NCI-H2227 treated with DMSO at 0.1 percent for 48 hours (cell line): ENCODE results near the gene CT45A1.
"Not testable (repeated sequence)": the region's sequence is repeated elsewhere in the genome, so short reads cannot be mapped to it uniquely, and the experiment has no call there.

Experiments
- DNase-seq: peaks from one replicate; lab custom pipeline; 2025; lab: John Stamatoyannopoulos, UW

Gene CT45A1

DNA sequence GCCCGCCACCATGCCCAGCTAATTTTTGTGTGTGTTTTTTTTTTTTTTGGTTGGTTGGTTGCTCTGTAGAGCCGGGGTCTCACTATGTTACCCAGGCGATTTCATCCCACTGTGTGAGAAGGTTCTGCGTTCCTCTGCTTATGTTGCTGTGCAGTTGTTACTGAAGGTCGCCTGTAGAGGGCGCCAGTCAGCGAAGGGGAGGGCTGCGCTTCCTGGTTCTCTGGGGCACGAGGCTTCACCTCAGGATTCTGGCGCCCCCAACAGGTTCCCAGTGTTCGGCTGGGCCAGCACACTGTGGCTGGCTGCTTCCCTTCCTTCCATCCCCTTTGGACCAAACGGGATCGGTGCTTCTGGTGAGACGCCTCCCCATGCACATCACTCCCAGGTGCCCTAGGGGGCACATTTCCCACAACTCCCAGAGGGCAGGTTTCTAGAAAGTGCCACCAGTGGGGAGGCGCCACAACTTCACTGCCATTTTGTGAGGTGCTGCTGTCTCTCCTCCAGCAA, at the start of gene CT45A1:
TSS of gene CT45A1 (plus strand) at position 457 of the 507 bp plus-strand sequence. CDS start 5,302 bp downstream, outside the sequence.
- DNase-seq, result not testable (repeated sequence)

- DNase-seq, result not testable (repeated sequence)
These were observed 40.5 kb upstream of the CT45A1 start for GRCh38 chrX:135672979-135673378.

- no peak for DNase-seq
These were observed 25.3 kb upstream of the CT45A1 start for GRCh38 chrX:135688137-135688536.

- no peak for DNase-seq
These were observed 18.0 kb upstream of the CT45A1 start for GRCh38 chrX:135695471-135695870.

DNA sequence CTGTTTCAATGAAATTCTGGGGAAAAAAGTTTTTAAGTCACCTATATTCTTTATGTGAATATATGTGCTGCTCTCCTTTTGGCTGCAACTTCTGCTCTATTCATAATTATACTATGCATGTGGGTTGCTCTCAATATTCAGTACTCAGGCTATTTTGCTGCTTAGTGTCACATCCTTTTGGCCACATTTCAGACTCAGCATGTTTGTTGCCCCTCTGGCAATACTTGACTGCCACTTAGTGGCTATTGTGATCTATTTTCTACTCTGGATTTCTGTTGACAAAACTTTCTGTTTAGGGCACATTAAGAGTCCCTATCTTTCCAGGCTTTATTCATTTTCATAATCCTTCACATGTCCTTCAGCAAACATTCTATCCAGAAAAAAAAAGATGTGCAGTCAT, 15.8 kb upstream of the CT45A1 start:
- no peak for DNase-seq

DNA sequence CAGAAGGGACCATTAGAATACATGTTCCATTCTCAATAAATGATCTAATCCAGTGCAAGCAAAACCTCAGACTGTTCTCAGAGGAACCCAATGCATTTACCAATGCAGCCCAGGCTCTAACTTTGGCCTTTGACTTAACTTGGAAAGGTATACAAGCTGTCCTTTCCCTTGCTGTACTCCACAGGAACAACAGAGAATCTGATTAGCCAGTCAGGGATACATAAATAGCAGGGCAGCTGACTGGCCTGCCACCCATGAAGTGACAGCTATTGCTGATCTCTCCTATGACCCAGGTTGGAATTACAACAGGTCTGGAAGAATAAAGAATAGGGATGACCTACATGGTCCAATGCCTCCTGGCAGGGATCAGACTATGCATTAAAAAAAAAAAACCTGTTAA, 14.5 kb upstream of the CT45A1 start:
- DNase-seq, result no peak

DNA sequence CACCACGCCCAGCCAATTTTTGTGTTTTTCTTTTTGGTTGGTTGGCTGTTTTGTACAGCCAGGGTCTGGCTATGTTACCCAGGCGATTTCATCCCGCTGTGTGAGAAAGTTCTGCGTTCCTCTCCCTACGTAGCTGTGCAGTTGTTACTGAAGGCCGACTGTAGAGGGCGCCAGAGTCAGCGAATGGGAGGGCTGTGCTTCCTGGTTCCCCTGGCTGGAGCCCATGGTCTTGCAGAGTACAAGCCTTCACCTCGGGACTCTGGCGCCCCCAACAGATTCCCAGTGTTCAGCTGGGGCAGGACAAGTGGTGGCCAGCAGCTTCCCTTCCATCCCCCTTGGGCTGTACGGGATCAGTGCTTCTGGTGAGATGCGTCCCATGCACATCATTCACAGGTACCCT, 5.6 kb upstream of the CT45A1 start:
- DNase-seq, result no peak

GRCh38 chrX:135713795-135714194, 356 bp downstream of the CT45A1 start:
- DNase-seq, result no peak

- not testable (repeated sequence) for DNase-seq
These were observed 21.2 kb downstream of the CT45A1 start for GRCh38 chrX:135734666-135735065.

DNA sequence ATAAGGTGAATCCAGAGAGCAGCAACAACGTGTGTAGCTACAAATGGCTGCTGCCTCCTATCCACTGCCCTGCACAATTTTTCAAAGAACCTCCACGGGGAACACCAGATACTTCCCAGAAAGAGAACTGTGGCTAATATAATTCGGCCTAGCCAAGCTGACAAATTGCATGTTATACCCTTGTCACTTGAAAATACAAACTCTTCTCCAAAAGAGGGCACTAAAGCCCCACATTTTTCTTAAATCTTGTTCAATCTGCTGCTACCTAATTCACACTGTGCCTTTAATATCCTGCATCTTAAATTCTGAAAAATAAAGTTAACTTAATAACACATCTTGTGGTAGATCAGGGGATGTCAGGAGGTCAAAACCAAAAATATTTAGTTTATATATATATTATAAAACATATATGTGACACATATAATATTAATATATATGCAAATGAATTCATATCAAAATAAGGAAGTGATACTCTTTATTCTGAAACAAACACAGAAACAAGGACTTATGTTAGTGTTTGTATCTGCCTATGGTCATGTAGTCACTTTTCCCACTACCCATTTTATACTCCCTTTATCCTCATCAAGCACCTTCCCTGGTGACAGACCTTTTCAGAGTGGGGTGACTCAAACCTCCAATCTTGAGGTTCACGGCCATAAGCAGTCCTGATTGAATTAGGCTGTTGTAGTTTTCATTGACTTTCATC, 24.1 kb downstream of the CT45A1 start:
- no peak for DNase-seq

DNA sequence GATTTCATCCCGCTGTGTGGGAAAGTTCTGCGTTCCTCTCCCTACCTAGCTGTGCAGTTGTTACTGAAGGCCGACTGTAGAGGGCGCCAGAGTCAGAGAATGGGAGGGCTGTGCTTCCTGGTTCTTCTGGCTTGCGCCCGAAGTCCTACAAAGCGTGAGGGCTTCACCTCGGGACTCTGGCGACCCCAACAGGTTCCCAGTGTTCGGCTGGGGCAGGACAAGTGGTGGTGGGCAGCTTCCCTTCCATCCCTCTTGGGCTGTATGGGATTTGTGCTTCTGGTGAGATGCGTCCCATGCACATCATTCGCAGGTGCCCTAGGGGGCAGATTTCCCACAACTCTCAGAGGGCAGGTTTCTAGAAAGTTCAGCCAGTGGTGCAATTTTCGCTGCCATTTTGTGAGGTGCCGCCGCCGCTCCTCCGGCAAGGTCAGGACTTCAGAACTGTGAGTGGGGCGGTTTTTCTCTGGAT, 27.3 kb downstream of the CT45A1 start:
- no peak for DNase-seq

DNA sequence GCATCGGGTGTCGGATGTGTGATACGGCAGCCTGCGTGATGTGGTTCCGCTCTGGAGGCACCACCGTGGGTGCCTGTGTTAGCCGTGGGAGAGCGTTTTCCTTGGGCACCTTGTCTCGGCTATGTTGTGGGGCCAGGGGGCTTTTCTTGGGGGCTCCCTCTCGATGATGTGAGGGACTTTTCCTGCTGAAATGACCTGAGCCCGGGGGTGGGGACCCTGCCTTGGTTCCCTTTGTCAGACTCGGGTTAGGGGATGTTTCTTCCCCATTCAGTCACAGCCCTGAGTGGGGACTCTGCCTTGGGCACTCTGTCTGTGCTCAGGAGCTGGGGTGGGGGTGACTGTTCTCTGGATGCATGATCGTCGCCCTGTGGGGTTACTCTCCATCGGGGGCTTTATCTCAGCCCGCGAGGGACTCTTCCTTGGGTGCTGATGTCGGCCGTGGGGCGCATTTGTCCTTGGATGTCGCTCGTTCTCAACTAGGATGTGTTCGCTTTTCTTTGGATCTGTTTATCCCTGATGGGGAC, 27.8 kb downstream of the CT45A1 start:
- no peak for DNase-seq

DNA sequence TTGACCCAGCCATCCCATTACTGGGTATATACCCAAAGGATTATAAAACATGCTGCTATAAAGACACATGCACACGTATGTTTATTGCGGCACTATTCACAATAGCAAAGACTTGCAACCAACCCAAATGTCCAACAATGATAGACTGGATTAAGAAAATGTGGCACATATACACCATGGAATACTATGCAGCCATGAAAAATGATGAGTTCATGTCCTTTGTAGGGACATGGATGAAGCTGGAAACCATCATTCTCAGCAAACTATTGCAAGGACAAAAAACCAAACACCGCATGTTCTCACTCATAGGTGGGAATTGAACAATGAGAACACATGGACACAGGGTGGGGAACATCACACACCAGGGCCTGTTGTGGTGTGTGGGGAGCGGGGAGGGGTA, 31.3 kb downstream of the CT45A1 start:
- not testable (repeated sequence) for DNase-seq

GRCh38 chrX:135768091-135768490, 54.7 kb downstream of the CT45A1 start, which contains the start of gene CT45A3:
Gene CT45A3 (minus strand): TSS chrX:135768191. CDS start chrX:135764444, 3,747 bp downstream.
- DNase-seq, result not testable (repeated sequence)
